ENCODE data around the gene IFIH1. TPM values are rescaled to one million over a fixed set of nuclear protein-coding genes. Genes with fewer than 3 reads are reported as not detected.
A peak's percentile ranks its signal among the peaks of the same experiment; 100 is the strongest.

Gene IFIH1
- total RNA-seq, 1 experiment from 2014 or later, result 7.8 TPM

DNA sequence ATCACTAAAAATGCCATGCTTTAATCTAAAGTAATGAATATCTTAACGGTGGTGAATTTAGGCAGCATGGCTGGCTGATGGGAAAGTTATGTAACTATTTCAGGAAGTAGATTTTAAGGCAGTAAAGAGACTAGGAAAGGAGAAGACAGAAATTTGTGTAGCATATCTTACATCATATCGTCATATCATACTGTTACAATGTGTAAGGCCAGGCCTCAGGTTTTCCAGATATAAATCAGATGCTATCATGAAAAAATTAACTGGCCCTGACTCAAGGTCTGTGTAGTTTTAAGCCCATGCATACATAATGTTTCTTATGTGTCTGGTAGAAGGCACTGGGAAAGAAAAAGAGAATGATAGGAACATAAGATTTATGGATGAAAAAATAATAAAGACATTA lies 66.3 kb downstream of the IFIH1 start:
- no peaks in the 10 kb centered on the region for H3F3A ChIP-seq (ENCODE audit: low read length, unreplicated experiment)
- no peaks in the 10 kb centered on the region for H3K9me2 ChIP-seq (replicated peaks; ENCODE audit: low read length)
- TF ChIP-seq EZH2phosphoT487 (IDR thresholded peaks at IDR 0.05; ENCODE audit: borderline replicate concordance, low read length) (no peak), CTCF (conservative IDR thresholded peaks at IDR 0.05; ENCODE audit: low read depth, low read length) (no peak), EZH2 (IDR thresholded peaks at IDR 0.05; ENCODE audit: low read length, unreplicated experiment) (no peak)
- no peak overlapping the region for H2AFZ ChIP-seq (ENCODE audit: low read length)
- no peaks in the 10 kb centered on the region for H3K27me3 ChIP-seq (ENCODE audit: low read length)
- no peak for DNase-seq
- no peak overlapping the region for H3K4me2 ChIP-seq (ENCODE audit: low read length)
- intact Hi-C loops (cut with micrococcal nuclease), result no loop called here
- H3K4me3 ChIP-seq (ENCODE audit: low read length), result no peak overlapping the region
- peaks cover 9% of the 10 kb centered on the region; the same call in 1 of the 2 replicates for H3K4me1 ChIP-seq (ENCODE audit: insufficient read depth, low read length)
- H3K79me2 ChIP-seq (ENCODE audit: low read length), result no peaks in the 10 kb centered on the region
- no peaks in the 10 kb centered on the region for H4K20me1 ChIP-seq (ENCODE audit: low read length)
- POLR2A ChIA-PET (ENCODE audit: unreplicated experiment), result no interaction called here
- no peak for ATAC-seq
- H3K9me3 ChIP-seq (ENCODE audit: low read length), result no peaks in the 10 kb centered on the region
- H3K36me3 ChIP-seq (ENCODE audit: low read depth, low read length), result no peaks in the 10 kb centered on the region
- CTCF ChIA-PET, result no interaction called here
- H3K9ac ChIP-seq (ENCODE audit: low read length), result no peak overlapping the region
- no peak overlapping the region for H3K27ac ChIP-seq (ENCODE audit: low read length)
- BruUV-seq (replicated peaks), result no TSS peak

- Histone ChIP-seq H3K4me3 (ENCODE audit: low read length) (peak overlapping the region; percentile 29), H3K36me3 (ENCODE audit: low read depth, low read length) (no peaks in the 10 kb centered on the region), H3K4me1 (ENCODE audit: insufficient read depth, low read length) (peaks cover 35% of the 10 kb centered on the region), H4K20me1 (ENCODE audit: low read length) (no peaks in the 10 kb centered on the region), H3K79me2 (ENCODE audit: low read length) (no peaks in the 10 kb centered on the region), H3K27ac (ENCODE audit: low read length) (peak overlapping the region; percentile 42), H3K9me2 (replicated peaks; ENCODE audit: low read length) (no peaks in the 10 kb centered on the region), H3K4me2 (ENCODE audit: low read length) (peak overlapping the region; percentile 68), H3F3A (ENCODE audit: low read length, unreplicated experiment) (peaks cover 3% of the 10 kb centered on the region), H2AFZ (ENCODE audit: low read length) (no peak overlapping the region), H3K27me3 (ENCODE audit: low read length) (no peaks in the 10 kb centered on the region), H3K9ac (ENCODE audit: low read length) (no peak overlapping the region), H3K9me3 (ENCODE audit: low read length) (no peaks in the 10 kb centered on the region)
- DNase-seq (peak; percentile 85), ATAC-seq (peak; percentile 56)
- intact Hi-C loops (cut with micrococcal nuclease), result loop anchor here (2.0 kb wide), 1 partner anchor 15 kb away; no protein-coding TSS in a partner anchor
- no TSS peak for BruUV-seq (replicated peaks)
- ChIA-PET CTCF (no interaction called here), POLR2A (ENCODE audit: unreplicated experiment) (no interaction called here)
- no peak for TF ChIP-seq EZH2phosphoT487 (IDR thresholded peaks at IDR 0.05; ENCODE audit: borderline replicate concordance, low read length)
- no peak for TF ChIP-seq CTCF (conservative IDR thresholded peaks at IDR 0.05; ENCODE audit: low read depth, low read length)
- no peak for TF ChIP-seq EZH2 (IDR thresholded peaks at IDR 0.05; ENCODE audit: low read length, unreplicated experiment)
These were observed 72.7 kb downstream of the IFIH1 start for GRCh38 chr2:162245781-162246180.

GRCh38 chr2:162245061-162245460 lies 73.4 kb downstream of the IFIH1 start:
- H3K9ac ChIP-seq (ENCODE audit: low read length), result no peak overlapping the region

More at GRCh38 chr2:162245061-162245460, 73.4 kb downstream of the IFIH1 start:
- Histone ChIP-seq H3F3A (ENCODE audit: low read length, unreplicated experiment) (peaks cover 3% of the 10 kb centered on the region), H3K79me2 (ENCODE audit: low read length) (no peaks in the 10 kb centered on the region), H3K4me3 (ENCODE audit: low read length) (no peak overlapping the region), H3K27me3 (ENCODE audit: low read length) (no peaks in the 10 kb centered on the region), H3K4me2 (ENCODE audit: low read length) (peak overlapping the region; percentile 68), H3K36me3 (ENCODE audit: low read depth, low read length) (no peaks in the 10 kb centered on the region), H3K9me2 (replicated peaks; ENCODE audit: low read length) (no peaks in the 10 kb centered on the region), H3K27ac (ENCODE audit: low read length) (peak overlapping the region; percentile 42), H3K4me1 (ENCODE audit: insufficient read depth, low read length) (peaks cover 35% of the 10 kb centered on the region), H4K20me1 (ENCODE audit: low read length) (no peaks in the 10 kb centered on the region), H3K9me3 (ENCODE audit: low read length) (no peaks in the 10 kb centered on the region), H2AFZ (ENCODE audit: low read length) (peak overlapping the region; percentile 58; the same call in 1 of the 2 replicates)
- ChIA-PET POLR2A (ENCODE audit: unreplicated experiment) (no interaction called here), CTCF (no interaction called here)
- no TSS peak for BruUV-seq (replicated peaks)
- peak; percentile 9; the same call in 1 of the 2 replicates for ATAC-seq
- no peak for DNase-seq
- intact Hi-C loops (cut with micrococcal nuclease), result loop anchor here (2.0 kb wide), 1 partner anchor 16 kb away; no protein-coding TSS in a partner anchor
- TF ChIP-seq CTCF (conservative IDR thresholded peaks at IDR 0.05; ENCODE audit: low read depth, low read length), result no peak
- TF ChIP-seq EZH2phosphoT487 (IDR thresholded peaks at IDR 0.05; ENCODE audit: borderline replicate concordance, low read length), result no peak
- no peak for TF ChIP-seq EZH2 (IDR thresholded peaks at IDR 0.05; ENCODE audit: low read length, unreplicated experiment)
